Kidney (tissue), 14 donors: Measurements from ENCODE around the gene USF3. TPM values are rescaled to one million over a fixed set of nuclear protein-coding genes. Genes with fewer than 3 reads are reported as not detected.

ENCODE experiments used
- DNase-seq, 5 donors: peaks; one replicate each; pipeline ENCODE4 v3.0.0-alpha.2; 2013 to 2020
- FAIRE-seq: peaks from 2 replicates; lab custom pipeline; 2012; peaks lifted over from hg19 to GRCh38; lab: Jason Lieb, UNC
- H3K27ac ChIP-seq, 2 donors: one replicate each; pipeline ENCODE4 v1.7.0; 2013; ENCODE audit warnings: low read depth in 2 of 2, low read length in 2 of 2, inconsistent platforms in 1 of 2
- H3K27me3 ChIP-seq: one replicate; pipeline ENCODE4 v1.7.1; 2013; ENCODE audit warnings: low read length, inconsistent platforms; ENCODE audit not compliant: control insufficient read depth, insufficient read depth
- H3K36me3 ChIP-seq, 3 donors: one replicate each; pipeline versions ENCODE4 v1.7.0 to v1.7.1; 2013; ENCODE audit warnings: low read length in 3 of 3, control low read depth in 1 of 3, inconsistent platforms in 1 of 3; ENCODE audit not compliant: insufficient read depth in 3 of 3, control insufficient read depth in 2 of 3
- H3K4me1 ChIP-seq, 3 donors: one replicate each; pipeline versions ENCODE4 v1.7.0 to v1.7.1; 2013; ENCODE audit warnings: low read length in 3 of 3, inconsistent platforms in 1 of 3, low read depth in 1 of 3; ENCODE audit not compliant: control insufficient read depth in 2 of 3, insufficient read depth in 2 of 3
- H3K4me3 ChIP-seq, 3 donors: one replicate each; pipeline versions ENCODE4 v1.7.0 to v1.8.1; 2013; ENCODE audit warnings: low read length in 3 of 3, control low read depth in 1 of 3, inconsistent platforms in 1 of 3
- H3K9ac ChIP-seq, 3 donors: one replicate each; pipeline versions ENCODE4 v1.7.0 to v1.7.1; 2013; ENCODE audit warnings: low read length in 3 of 3, control low read depth in 1 of 3, inconsistent platforms in 1 of 3
- H3K9me3 ChIP-seq, 3 donors: one replicate each; pipeline versions ENCODE4 v1.7.0 to v1.7.1; 2013; ENCODE audit warnings: low read length in 3 of 3, control low read depth in 1 of 3, inconsistent platforms in 1 of 3; ENCODE audit not compliant: control insufficient read depth in 2 of 3, insufficient read depth in 1 of 3
- intact Hi-C: fragments of 100-400 bp; cut with DNase I; formaldehyde crosslinking; loops from one replicate; pipeline ENCODE4 v1.11.1; 2022
- polyA plus RNA-seq: library from polyadenylated mRNA; stranded (reverse); fragments of 350-450 nt; fragmentation: Illumina TruSeq; extraction: RNeasy Lipid Tissue Mini Kit (QIAGEN cat#74804); gene quantifications from one replicate; pipeline ENCODE4 v1.2.3, GENCODE V29; 2014; ENCODE audit warnings: low read depth, low replicate concordance; ENCODE audit not compliant: insufficient read depth
- total RNA-seq: library from RNA; stranded (reverse); fragmentation: NEBNext Ultra II Directional; extraction: Animal tissue kit (Norgen Biotek cat#: 25700); gene quantifications from one replicate; pipeline ENCODE4 v1.2.1, GENCODE V29; 2021
- TF ChIP-seq, protein P1 (sequence below): IDR thresholded peaks from 3 replicates; pipeline ENCODE4 v1.5.1; 2012; ENCODE audit warnings: mild to moderate bottlenecking, moderate library complexity, borderline replicate concordance; ENCODE audit not compliant: insufficient read depth; ENCODE audit errors: extremely low read depth
- donor health status: control.
- donor health status: control.
- donor health status: control.
- donor health status: control.
- donor health status: control.
- donor health status: DM: yes; HTN: yes; CAD: no.
- donor health status: Normal renal cell carcinoma (clear cell type).

USF3 gene
- total and polyA plus RNA-seq, 2 donors from 2014 or later = 6.5 to 21.3 TPM

- Histone ChIP-seq H3K4me3 (no peak overlapping the region), H3K9ac (no peak overlapping the region), H3K9me3 (no peaks in the 10 kb centered on the region), H3K36me3 (peaks cover 0 to 8% (median 7%) of the 10 kb centered on the region in 3 donors), H3K27ac (no peak overlapping the region), H3K4me1 (no peaks in the 10 kb centered on the region), H3K27me3 (no peaks in the 10 kb centered on the region)
- DNase-seq (no peak), FAIRE-seq (no peak)
- TF ChIP-seq, protein P1, sequence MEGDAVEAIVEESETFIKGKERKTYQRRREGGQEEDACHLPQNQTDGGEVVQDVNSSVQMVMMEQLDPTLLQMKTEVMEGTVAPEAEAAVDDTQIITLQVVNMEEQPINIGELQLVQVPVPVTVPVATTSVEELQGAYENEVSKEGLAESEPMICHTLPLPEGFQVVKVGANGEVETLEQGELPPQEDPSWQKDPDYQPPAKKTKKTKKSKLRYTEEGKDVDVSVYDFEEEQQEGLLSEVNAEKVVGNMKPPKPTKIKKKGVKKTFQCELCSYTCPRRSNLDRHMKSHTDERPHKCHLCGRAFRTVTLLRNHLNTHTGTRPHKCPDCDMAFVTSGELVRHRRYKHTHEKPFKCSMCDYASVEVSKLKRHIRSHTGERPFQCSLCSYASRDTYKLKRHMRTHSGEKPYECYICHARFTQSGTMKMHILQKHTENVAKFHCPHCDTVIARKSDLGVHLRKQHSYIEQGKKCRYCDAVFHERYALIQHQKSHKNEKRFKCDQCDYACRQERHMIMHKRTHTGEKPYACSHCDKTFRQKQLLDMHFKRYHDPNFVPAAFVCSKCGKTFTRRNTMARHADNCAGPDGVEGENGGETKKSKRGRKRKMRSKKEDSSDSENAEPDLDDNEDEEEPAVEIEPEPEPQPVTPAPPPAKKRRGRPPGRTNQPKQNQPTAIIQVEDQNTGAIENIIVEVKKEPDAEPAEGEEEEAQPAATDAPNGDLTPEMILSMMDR = no peak
- intact Hi-C loops = no loop called here
These were observed 22.8 kb downstream of the USF3 start for GRCh38 chr3:113673593-113673992.

DNA sequence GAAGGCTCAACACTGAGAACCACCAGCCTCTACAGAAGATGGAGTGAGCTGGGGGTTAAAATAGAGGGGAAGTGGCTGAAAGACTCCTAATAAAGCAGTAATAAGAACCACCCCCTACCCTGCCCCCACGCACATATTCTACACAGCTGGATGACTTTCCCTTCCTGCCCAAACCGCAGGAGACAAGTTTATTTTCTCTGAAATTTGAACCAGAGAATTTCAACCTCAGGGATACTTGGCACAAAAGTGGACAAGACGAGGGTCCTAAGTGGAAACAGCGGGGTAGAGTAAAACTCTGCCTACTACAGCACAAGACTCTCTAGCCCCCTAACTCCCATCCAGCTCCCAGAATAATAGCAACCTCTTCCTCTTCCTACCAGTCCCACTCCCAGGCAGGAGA, 28.4 kb downstream of the USF3 start:
- H3K9ac ChIP-seq = no peak overlapping the region
- FAIRE-seq (no peak), DNase-seq (peak in 4 of 5 donors; percentile 70 to 90 (median 84))
- no peaks in the 10 kb centered on the region for H3K9me3 ChIP-seq
- intact Hi-C loops = no loop called here
- H3K36me3 ChIP-seq = no peaks in the 10 kb centered on the region
- peaks cover 0 to 2% (median 0%) of the 10 kb centered on the region in 3 donors for H3K4me1 ChIP-seq
- H3K27ac ChIP-seq = no peak overlapping the region
- TF ChIP-seq, protein P1 = no peak
- no peak overlapping the region for H3K4me3 ChIP-seq
- H3K27me3 ChIP-seq = no peaks in the 10 kb centered on the region

- DNase-seq = no peak
- TF ChIP-seq, protein P1 = no peak
- Histone ChIP-seq H3K27ac (no peak overlapping the region), H3K27me3 (no peaks in the 10 kb centered on the region), H3K4me1 (peaks cover 0 to 2% (median 0%) of the 10 kb centered on the region in 3 donors), H3K4me3 (no peak overlapping the region), H3K9me3 (no peaks in the 10 kb centered on the region), H3K9ac (no peak overlapping the region), H3K36me3 (peaks cover 0 to 15% (median 8%) of the 10 kb centered on the region in 3 donors)
- intact Hi-C loops = no loop called here
- FAIRE-seq = no peak
These were observed 31.8 kb downstream of the USF3 start for GRCh38 chr3:113664523-113665094.
